OCI-LY1 (cell line): ENCODE measurements around the gene UPF1.

ENCODE experiments used
- H2AFZ ChIP-seq: fragments of 200-600 bp; sonication (generic), shearing (Covaris generic); 2 replicates; pipeline ENCODE4 v1.6.0; 2014; ENCODE audit warnings: antibody characterized with exemption, mild to moderate bottlenecking, low read length
- H3F3A ChIP-seq: fragments of 200-600 bp; sonication (generic), shearing (Covaris generic); 2 replicates; pipeline ENCODE4 v1.6.0; 2014; ENCODE audit warnings: mild to moderate bottlenecking, antibody characterized with exemption, low read length, moderate library complexity; ENCODE audit not compliant: insufficient read depth
- H3K27ac ChIP-seq: fragments of 200-600 bp; sonication (generic); 2 replicates; pipeline ENCODE4 v1.5.1; 2014; ENCODE audit warnings: low read length, mixed run types, mild to moderate bottlenecking, low read depth; ENCODE audit not compliant: poor library complexity, severe bottlenecking
- H3K27me3 ChIP-seq: fragments of 200-600 bp; sonication (generic); 2 replicates; pipeline ENCODE4 v1.6.0; 2014; ENCODE audit warnings: antibody characterized with exemption, mild to moderate bottlenecking, low read length, moderate library complexity; ENCODE audit not compliant: insufficient read depth
- H3K36me3 ChIP-seq: fragments of 200-600 bp; sonication (generic); 2 replicates; pipeline ENCODE4 v1.6.1; 2014; ENCODE audit warnings: mild to moderate bottlenecking, antibody characterized with exemption, low read length, moderate library complexity, mixed read lengths; ENCODE audit not compliant: insufficient read depth
- H3K4me1 ChIP-seq: fragments of 200-600 bp; sonication (generic); 2 replicates; pipeline ENCODE4 v1.5.1; 2014; ENCODE audit warnings: mild to moderate bottlenecking, low read length, moderate library complexity; ENCODE audit not compliant: insufficient read depth, severe bottlenecking
- H3K4me2 ChIP-seq: fragments of 200-600 bp; sonication (generic), shearing (Covaris generic); 2 replicates; pipeline ENCODE4 v1.6.1; 2014; ENCODE audit warnings: low read length
- H3K4me3 ChIP-seq: fragments of 200-600 bp; sonication (generic); 2 replicates; pipeline ENCODE4 v1.5.1; 2014; ENCODE audit warnings: low read length, low read depth, mild to moderate bottlenecking, mixed read lengths; ENCODE audit not compliant: poor library complexity, severe bottlenecking
- H3K79me2 ChIP-seq: fragments of 200-600 bp; shearing (Covaris generic); 2 replicates; pipeline ENCODE4 v1.6.1; 2016; ENCODE audit warnings: mixed run types, low read length, mixed read lengths; ENCODE audit not compliant: insufficient read depth
- H3K9ac ChIP-seq: fragments of 200-600 bp; sonication (generic), shearing (Covaris generic); 2 replicates; pipeline ENCODE4 v1.6.1; 2014; ENCODE audit warnings: mild to moderate bottlenecking, low read length, mixed read lengths
- H3K9me2 ChIP-seq: fragments of 200-600 bp; sonication (generic), shearing (Covaris generic); 2 replicates; pipeline ENCODE4 v1.6.1; 2014; ENCODE audit warnings: low read depth, mild to moderate bottlenecking, low read length, mixed read lengths
- H3K9me3 ChIP-seq: fragments of 200-600 bp; shearing (Covaris generic); 2 replicates; pipeline ENCODE4 v1.6.1; 2014; ENCODE audit warnings: low read length, mixed read lengths
- H4K20me1 ChIP-seq: fragments of 200-600 bp; sonication (generic), shearing (Covaris generic); 2 replicates; pipeline ENCODE4 v1.6.0; 2016; ENCODE audit warnings: mild to moderate bottlenecking, low read length; ENCODE audit not compliant: insufficient read depth
- CTCF ChIP-seq: fragments of 200-600 bp; sonication (generic), shearing (Covaris generic); IDR thresholded peaks from 2 replicates; pipeline ENCODE4 v1.5.1; 2017; ENCODE audit warnings: mild to moderate bottlenecking, antibody characterized with exemption, low read length, moderate library complexity, mixed read lengths
- EZH2 ChIP-seq: fragments of 200-600 bp; sonication (generic), shearing (Covaris generic); IDR thresholded peaks from 2 replicates; pipeline ENCODE4 v1.8.0; 2017; ENCODE audit warnings: borderline replicate concordance, mixed run types, mild to moderate bottlenecking, antibody characterized with exemption, low read length, moderate library complexity, mixed read lengths

Gene UPF1

GRCh38 chr19:18910801-18911436 is 79.2 kb downstream of the UPF1 start:
- peaks cover 7% of the 10 kb centered on the region for H3K79me2 ChIP-seq
- H3K27ac ChIP-seq = no peak overlapping the region
- no peaks in the 10 kb centered on the region for H3K9me2 ChIP-seq
- no peaks in the 10 kb centered on the region for H4K20me1 ChIP-seq
- no peak overlapping the region for H2AFZ ChIP-seq
- H3K36me3 ChIP-seq = peaks cover 67% of the 10 kb centered on the region
- H3K27me3 ChIP-seq = no peaks in the 10 kb centered on the region
- H3K4me3 ChIP-seq = no peak overlapping the region
- no peaks in the 10 kb centered on the region for H3K4me1 ChIP-seq
- no peak overlapping the region for H3K4me2 ChIP-seq
- TF ChIP-seq EZH2 = no peak
- no peak for TF ChIP-seq CTCF
- H3K9ac ChIP-seq = no peak overlapping the region
- H3K9me3 ChIP-seq = no peaks in the 10 kb centered on the region
- H3F3A ChIP-seq = no peaks in the 10 kb centered on the region

- H3F3A ChIP-seq = no peaks in the 10 kb centered on the region
- no peaks in the 10 kb centered on the region for H3K9me2 ChIP-seq
- H3K4me1 ChIP-seq = peaks cover 12% of the 10 kb centered on the region
- H3K4me3 ChIP-seq = no peak overlapping the region
- H3K9me3 ChIP-seq = no peaks in the 10 kb centered on the region
- no peak overlapping the region for H3K9ac ChIP-seq
- no peaks in the 10 kb centered on the region for H4K20me1 ChIP-seq
- H3K27me3 ChIP-seq = no peaks in the 10 kb centered on the region
- TF ChIP-seq EZH2 (no peak), CTCF (no peak)
- H3K4me2 ChIP-seq = no peak overlapping the region
- no peak overlapping the region for H3K27ac ChIP-seq
- H3K79me2 ChIP-seq = peaks cover 11% of the 10 kb centered on the region
- H2AFZ ChIP-seq = no peak overlapping the region
- peaks cover 56% of the 10 kb centered on the region for H3K36me3 ChIP-seq
Measured at GRCh38 chr19:18912933-18913332, 81.2 kb downstream of the UPF1 start.

DNA sequence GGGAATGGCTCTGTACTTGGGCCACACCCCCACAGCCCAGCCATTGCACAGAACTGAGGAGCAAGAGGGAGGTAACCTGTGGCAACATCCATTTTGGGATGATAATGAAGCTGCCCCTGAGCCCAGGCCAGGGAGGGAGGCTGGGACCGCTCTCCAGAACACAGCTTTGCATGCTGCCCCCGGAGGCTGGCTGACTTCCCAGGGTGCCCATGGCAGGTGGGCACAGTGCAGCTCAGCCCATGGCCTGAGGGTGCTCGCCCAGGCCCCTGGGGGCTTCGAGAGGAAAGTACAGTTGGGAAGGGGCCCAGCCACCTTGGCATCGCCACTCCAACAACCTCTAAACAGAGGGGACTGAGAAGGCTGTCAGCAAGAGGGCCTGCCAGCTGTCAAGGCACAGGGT is 81.7 kb downstream of the UPF1 start:
- TF ChIP-seq EZH2 (no peak), CTCF (no peak)
- no peak overlapping the region for H3K27ac ChIP-seq
- H3K36me3 ChIP-seq = peaks cover 56% of the 10 kb centered on the region
- H2AFZ ChIP-seq = no peak overlapping the region
- H3K9me2 ChIP-seq = no peaks in the 10 kb centered on the region
- H3K79me2 ChIP-seq = peaks cover 11% of the 10 kb centered on the region
- H3K4me3 ChIP-seq = no peak overlapping the region
- H3K4me1 ChIP-seq = peaks cover 17% of the 10 kb centered on the region
- H4K20me1 ChIP-seq = no peaks in the 10 kb centered on the region
- H3F3A ChIP-seq = no peaks in the 10 kb centered on the region
- H3K9ac ChIP-seq = no peak overlapping the region
- no peaks in the 10 kb centered on the region for H3K27me3 ChIP-seq
- no peak overlapping the region for H3K4me2 ChIP-seq
- no peaks in the 10 kb centered on the region for H3K9me3 ChIP-seq
